Gastrocnemius medialis (tissue), 4 donors: ENCODE measurements around the gene NRXN2. TPM values are rescaled to one million over a fixed set of nuclear protein-coding genes. Genes with fewer than 3 reads are reported as not detected.

Source experiments
- ATAC-seq, 2 donors: fragments of 150-250 bp; one replicate each; pipeline ENCODE4 v1.9.1; 2016
- DNase-seq, 2 donors: peaks; one replicate each; pipeline ENCODE4 v3.0.0-alpha.2; 2019
- H3K27ac ChIP-seq, 4 donors: fragments of 200-600 bp; sonication (generic); 1 replicate in 1 of 4; 2 replicates in 3 of 4; pipeline ENCODE4 v1.5.1; 2016 to 2018; ENCODE audit warnings: mild to moderate bottlenecking in 2 of 4, moderate library complexity in 1 of 4
- H3K27me3 ChIP-seq, 3 donors: fragments of 200-600 bp; sonication (generic) in 2 of 3; 1 replicate in 1 of 3; 2 replicates in 2 of 3; pipeline versions ENCODE4 v1.5.1 to v1.6.0; 2016 to 2019; ENCODE audit warnings: mild to moderate bottlenecking in 1 of 3, moderate library complexity in 1 of 3
- H3K36me3 ChIP-seq, 2 donors: fragments of 200-600 bp; sonication (generic) in 1 of 2; one replicate each; pipeline ENCODE4 v1.5.1; 2017 to 2018
- H3K4me1 ChIP-seq, 2 donors: fragments of 200-600 bp; sonication (generic) in 1 of 2; one replicate each; pipeline ENCODE4 v1.5.1; 2016 to 2017; ENCODE audit warnings: mild to moderate bottlenecking in 2 of 2
- H3K4me3 ChIP-seq, 4 donors: fragments of 200-600 bp; sonication (generic) in 3 of 4; 1 replicate in 1 of 4; 2 replicates in 3 of 4; pipeline ENCODE4 v1.5.1; 2016 to 2019; ENCODE audit warnings: mild to moderate bottlenecking in 2 of 4
- H3K9me3 ChIP-seq, 3 donors: fragments of 200-600 bp; sonication (generic) in 2 of 3; 1 replicate in 1 of 3; 2 replicates in 2 of 3; pipeline ENCODE4 v1.5.1; 2016 to 2019
- POLR2A ChIP-seq, 2 donors: fragments of 450-650 bp; IDR thresholded peaks; one replicate each; pipeline ENCODE4 v1.6.1; 2017; ENCODE audit warnings: antibody characterized with exemption in 2 of 2, mild to moderate bottlenecking in 2 of 2, moderate library complexity in 2 of 2
- in situ Hi-C, 4 donors: fragments of 200-750 bp; cut with MboI; loops; one replicate each; pipeline versions ENCODE4 v1.15.0 to v1.8.0; 2017; ENCODE audit warnings: low sequenced_read_pairs in 4 of 4
- intact Hi-C: fragments of 100-400 bp; cut with DNase I; formaldehyde crosslinking; loops from one replicate; pipeline ENCODE4 v1.15.1; 2023; ENCODE audit warnings: low total_unique reads
- total RNA-seq, 4 donors: library from RNA; depleted of rRNA; stranded (reverse); fragments of >200 nt; gene quantifications; one replicate each; pipeline versions ENCODE4 v1.1.0 to v1.2.3, GENCODE V29; 2016
- TF ChIP-seq, protein P1 (sequence below), 5 experiments: fragments of 450-650 bp in 3 of 5; fragments of 200-600 bp in 2 of 5; sonication (generic) in 2 of 5; IDR thresholded peaks in 4 of 5; conservative IDR thresholded peaks in 1 of 5; 1 replicate in 4 of 5; 2 replicates in 1 of 5; pipeline ENCODE4 v1.5.1; 2016 to 2019; ENCODE audit warnings: antibody characterized with exemption in 5 of 5, mild to moderate bottlenecking in 3 of 5, moderate library complexity in 3 of 5

NRXN2 gene
- total RNA-seq, 4 donors from 2014 or later, result 0.15 to 6.2 (median 1.8) TPM

DNA sequence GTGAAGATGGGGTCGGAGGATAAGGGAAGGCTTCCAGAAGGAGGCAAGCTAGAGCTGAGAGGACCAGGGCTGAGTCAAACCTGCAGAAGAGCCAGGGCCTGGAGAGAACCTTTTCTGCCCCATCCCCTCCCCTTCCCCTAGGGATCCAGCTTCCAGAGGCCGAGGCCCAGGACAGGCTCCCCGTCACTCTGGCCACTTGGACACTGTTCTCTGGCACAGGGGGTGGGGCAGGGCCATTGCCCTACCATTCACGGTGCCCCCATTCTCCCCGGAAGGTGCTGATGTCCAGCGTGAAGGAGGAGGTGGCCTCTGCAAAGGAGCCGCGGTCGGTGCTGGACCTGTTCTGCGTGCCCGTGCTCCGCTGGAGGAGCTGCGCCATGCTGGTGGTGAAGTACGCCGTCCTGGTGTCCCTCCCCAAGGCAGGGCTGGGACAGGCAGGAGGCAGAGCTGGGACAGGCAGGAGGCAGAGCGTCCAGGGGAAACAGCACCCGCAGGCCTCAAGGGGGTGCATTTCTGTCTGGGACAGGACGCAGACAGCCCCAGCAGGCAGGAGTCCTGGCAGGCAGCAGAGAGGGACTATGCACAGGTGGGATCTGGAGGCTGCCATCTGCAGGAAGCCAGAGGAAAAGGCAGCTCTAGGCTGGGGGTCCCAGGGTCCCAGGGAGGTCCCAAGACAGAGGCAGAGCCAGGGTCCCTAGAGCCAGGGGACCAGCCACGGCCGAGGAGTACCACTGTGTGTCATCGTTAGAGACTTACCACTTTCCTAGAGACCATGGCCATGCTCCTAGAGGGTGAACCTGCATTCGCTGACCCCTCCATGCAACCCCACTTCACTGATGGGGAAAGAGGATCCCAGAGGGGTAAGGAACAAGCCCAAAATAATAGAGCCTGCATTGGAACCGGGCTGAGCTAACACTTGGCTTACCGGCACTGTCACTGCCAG lies 157.8 kb downstream of the NRXN2 start:
- intact Hi-C loops (no loop called here), in situ Hi-C loops (no loop called here)
- Histone ChIP-seq H3K27me3 (no peaks in the 10 kb centered on the region), H3K4me1 (no peaks in the 10 kb centered on the region), H3K9me3 (no peaks in the 10 kb centered on the region), H3K36me3 (no peaks in the 10 kb centered on the region), H3K27ac (no peak overlapping the region), H3K4me3 (no peak overlapping the region)
- ATAC-seq (no peak), DNase-seq (no peak)
- TF ChIP-seq POLR2A (IDR thresholded peaks at IDR 0.05), result no peak
- TF ChIP-seq, protein P1, sequence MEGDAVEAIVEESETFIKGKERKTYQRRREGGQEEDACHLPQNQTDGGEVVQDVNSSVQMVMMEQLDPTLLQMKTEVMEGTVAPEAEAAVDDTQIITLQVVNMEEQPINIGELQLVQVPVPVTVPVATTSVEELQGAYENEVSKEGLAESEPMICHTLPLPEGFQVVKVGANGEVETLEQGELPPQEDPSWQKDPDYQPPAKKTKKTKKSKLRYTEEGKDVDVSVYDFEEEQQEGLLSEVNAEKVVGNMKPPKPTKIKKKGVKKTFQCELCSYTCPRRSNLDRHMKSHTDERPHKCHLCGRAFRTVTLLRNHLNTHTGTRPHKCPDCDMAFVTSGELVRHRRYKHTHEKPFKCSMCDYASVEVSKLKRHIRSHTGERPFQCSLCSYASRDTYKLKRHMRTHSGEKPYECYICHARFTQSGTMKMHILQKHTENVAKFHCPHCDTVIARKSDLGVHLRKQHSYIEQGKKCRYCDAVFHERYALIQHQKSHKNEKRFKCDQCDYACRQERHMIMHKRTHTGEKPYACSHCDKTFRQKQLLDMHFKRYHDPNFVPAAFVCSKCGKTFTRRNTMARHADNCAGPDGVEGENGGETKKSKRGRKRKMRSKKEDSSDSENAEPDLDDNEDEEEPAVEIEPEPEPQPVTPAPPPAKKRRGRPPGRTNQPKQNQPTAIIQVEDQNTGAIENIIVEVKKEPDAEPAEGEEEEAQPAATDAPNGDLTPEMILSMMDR (IDR thresholded peaks at IDR 0.05 in 4 of 5, conservative IDR thresholded peaks at IDR 0.05 in 1 of 5), result no peak

GRCh38 chr11:64564419-64564818 lies 158.6 kb downstream of the NRXN2 start:
- Histone ChIP-seq H3K4me3 (no peak overlapping the region), H3K27ac (no peak overlapping the region), H3K9me3 (no peaks in the 10 kb centered on the region), H3K36me3 (no peaks in the 10 kb centered on the region), H3K4me1 (no peaks in the 10 kb centered on the region), H3K27me3 (no peaks in the 10 kb centered on the region)
- TF ChIP-seq, protein P1 (IDR thresholded peaks at IDR 0.05 in 4 of 5, conservative IDR thresholded peaks at IDR 0.05 in 1 of 5), result no peak
- TF ChIP-seq POLR2A (IDR thresholded peaks at IDR 0.05), result no peak
- in situ Hi-C loops (no loop called here), intact Hi-C loops (no loop called here)
- no peak for ATAC-seq
- no peak for DNase-seq

- ATAC-seq, result no peak
These were observed 159.0 kb downstream of the NRXN2 start for GRCh38 chr11:64563966-64564365.

GRCh38 chr11:64562723-64563351 lies 160.2 kb downstream of the NRXN2 start:
- Histone ChIP-seq H3K4me1 (no peaks in the 10 kb centered on the region), H3K27ac (no peak overlapping the region), H3K36me3 (no peaks in the 10 kb centered on the region), H3K27me3 (no peaks in the 10 kb centered on the region), H3K4me3 (no peak overlapping the region), H3K9me3 (no peaks in the 10 kb centered on the region)
- intact Hi-C loops (no loop called here), in situ Hi-C loops (no loop called here)
- DNase-seq (no peak), ATAC-seq (no peak)
- TF ChIP-seq POLR2A (IDR thresholded peaks at IDR 0.05), result no peak
- TF ChIP-seq, protein P1 (IDR thresholded peaks at IDR 0.05 in 4 of 5, conservative IDR thresholded peaks at IDR 0.05 in 1 of 5), result no peak

More at GRCh38 chr11:64563966-64564365, 159.0 kb downstream of the NRXN2 start:
- Histone ChIP-seq H3K36me3 (no peaks in the 10 kb centered on the region), H3K4me3 (no peak overlapping the region), H3K27me3 (no peaks in the 10 kb centered on the region), H3K4me1 (no peaks in the 10 kb centered on the region), H3K9me3 (no peaks in the 10 kb centered on the region), H3K27ac (no peak overlapping the region)
- TF ChIP-seq POLR2A (IDR thresholded peaks at IDR 0.05), result no peak
- TF ChIP-seq, protein P1 (IDR thresholded peaks at IDR 0.05 in 4 of 5, conservative IDR thresholded peaks at IDR 0.05 in 1 of 5), result no peak
- in situ Hi-C loops, result no loop called here
- no peak for DNase-seq
- intact Hi-C loops, result no loop called here
